Transverse colon (tissue), 4 donors: Measurements from ENCODE around the gene ARL15.

Source experiments
- POLR2AphosphoS5 ChIP-seq, 3 donors: sonication (generic); formaldehyde crosslinking; IDR thresholded peaks; one replicate each; pipeline ENCODE4 v1.6.1; 2016; ENCODE audit warnings: antibody characterized with exemption in 3 of 3
- TF ChIP-seq, protein P1 (sequence below), 5 experiments: fragments of 200-600 bp in 3 of 5; fragments of 450-650 bp in 2 of 5; sonication (generic) in 3 of 5; IDR thresholded peaks; 1 replicate in 2 of 5; 2 replicates in 3 of 5; pipeline ENCODE4 v1.5.1; 2016 to 2017; ENCODE audit warnings: antibody characterized with exemption in 5 of 5, inconsistent platforms in 3 of 5, mild to moderate bottlenecking in 2 of 5, moderate library complexity in 1 of 5

GRCh38 chr5:54066433-54066832 lies 243.9 kb downstream of the ARL15 start:
- no peak for TF ChIP-seq POLR2AphosphoS5 (IDR thresholded peaks at IDR 0.05)
- TF ChIP-seq, protein P1, sequence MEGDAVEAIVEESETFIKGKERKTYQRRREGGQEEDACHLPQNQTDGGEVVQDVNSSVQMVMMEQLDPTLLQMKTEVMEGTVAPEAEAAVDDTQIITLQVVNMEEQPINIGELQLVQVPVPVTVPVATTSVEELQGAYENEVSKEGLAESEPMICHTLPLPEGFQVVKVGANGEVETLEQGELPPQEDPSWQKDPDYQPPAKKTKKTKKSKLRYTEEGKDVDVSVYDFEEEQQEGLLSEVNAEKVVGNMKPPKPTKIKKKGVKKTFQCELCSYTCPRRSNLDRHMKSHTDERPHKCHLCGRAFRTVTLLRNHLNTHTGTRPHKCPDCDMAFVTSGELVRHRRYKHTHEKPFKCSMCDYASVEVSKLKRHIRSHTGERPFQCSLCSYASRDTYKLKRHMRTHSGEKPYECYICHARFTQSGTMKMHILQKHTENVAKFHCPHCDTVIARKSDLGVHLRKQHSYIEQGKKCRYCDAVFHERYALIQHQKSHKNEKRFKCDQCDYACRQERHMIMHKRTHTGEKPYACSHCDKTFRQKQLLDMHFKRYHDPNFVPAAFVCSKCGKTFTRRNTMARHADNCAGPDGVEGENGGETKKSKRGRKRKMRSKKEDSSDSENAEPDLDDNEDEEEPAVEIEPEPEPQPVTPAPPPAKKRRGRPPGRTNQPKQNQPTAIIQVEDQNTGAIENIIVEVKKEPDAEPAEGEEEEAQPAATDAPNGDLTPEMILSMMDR (IDR thresholded peaks at IDR 0.05): no peak
